Measurements from ENCODE around the gene CNTNAP2.

The CNTNAP2 gene

GRCh38 chr7:146656988-146657387 is 540.4 kb downstream of the CNTNAP2 start:
- TF ChIP-seq CTCF (IDR thresholded peaks at IDR 0.05; ENCODE audit: low read depth, low read length) = peak; percentile 26
- Histone ChIP-seq H3K4me1 (0 out of 2 replicates have a peak, but pooled peaks cover 2% of the 10 kb centered on the region), H3K4me3 (ENCODE audit: low read depth, low read length) (no peak overlapping the region), H3K9me3 (no peaks in the 10 kb centered on the region), H3K36me3 (no peaks in the 10 kb centered on the region), H3K27me3 (0 out of 2 replicates have a peak, but pooled peaks cover 2% of the 10 kb centered on the region)
- DNase-seq = no peak

GRCh38 chr7:146658604-146659003 is 542.0 kb downstream of the CNTNAP2 start:
- TF ChIP-seq CTCF (IDR thresholded peaks at IDR 0.05; ENCODE audit: low read depth, low read length) = no peak
- H3K4me3 ChIP-seq (ENCODE audit: low read depth, low read length) = no peak overlapping the region
- H3K9me3 ChIP-seq = no peaks in the 10 kb centered on the region
- 0 out of 2 replicates have a peak, but pooled peaks cover 2% of the 10 kb centered on the region for H3K27me3 ChIP-seq
- no peak for DNase-seq
- H3K36me3 ChIP-seq = no peaks in the 10 kb centered on the region
- 0 out of 2 replicates have a peak, but pooled peaks cover 2% of the 10 kb centered on the region for H3K4me1 ChIP-seq

GRCh38 chr7:146659732-146660131 is 543.1 kb downstream of the CNTNAP2 start:
- no peak for DNase-seq
- Histone ChIP-seq H3K4me1 (0 out of 2 replicates have a peak, but pooled peaks cover 2% of the 10 kb centered on the region), H3K27me3 (0 out of 2 replicates have a peak, but pooled peaks cover 2% of the 10 kb centered on the region), H3K36me3 (no peaks in the 10 kb centered on the region), H3K9me3 (no peaks in the 10 kb centered on the region), H3K4me3 (ENCODE audit: low read depth, low read length) (no peak overlapping the region)
- no peak for TF ChIP-seq CTCF (IDR thresholded peaks at IDR 0.05; ENCODE audit: low read depth, low read length)

- DNase-seq = peak; percentile 60
- H3K9me3 ChIP-seq = no peaks in the 10 kb centered on the region
- H3K27me3 ChIP-seq = 0 out of 2 replicates have a peak, but pooled peaks cover 2% of the 10 kb centered on the region
- H3K4me3 ChIP-seq (ENCODE audit: low read depth, low read length) = no peak overlapping the region
- 0 out of 2 replicates have a peak, but pooled peaks cover 2% of the 10 kb centered on the region for H3K4me1 ChIP-seq
- no peak for TF ChIP-seq CTCF (IDR thresholded peaks at IDR 0.05; ENCODE audit: low read depth, low read length)
- no peaks in the 10 kb centered on the region for H3K36me3 ChIP-seq
These were observed 544.2 kb downstream of the CNTNAP2 start for GRCh38 chr7:146660839-146661238.

- Histone ChIP-seq H3K36me3 (no peaks in the 10 kb centered on the region), H3K4me3 (ENCODE audit: low read depth, low read length) (no peak overlapping the region), H3K4me1 (0 out of 2 replicates have a peak, but pooled peaks cover 2% of the 10 kb centered on the region), H3K9me3 (no peaks in the 10 kb centered on the region), H3K27me3 (0 out of 2 replicates have a peak, but pooled peaks cover 2% of the 10 kb centered on the region)
- TF ChIP-seq CTCF (IDR thresholded peaks at IDR 0.05; ENCODE audit: low read depth, low read length) = no peak
- no peak for DNase-seq
These were observed 544.8 kb downstream of the CNTNAP2 start for GRCh38 chr7:146661435-146661834.

- TF ChIP-seq CTCF (IDR thresholded peaks at IDR 0.05; ENCODE audit: low read depth, low read length) = no peak
- peak; percentile 4 for DNase-seq
- Histone ChIP-seq H3K9me3 (no peaks in the 10 kb centered on the region), H3K36me3 (no peaks in the 10 kb centered on the region), H3K27me3 (0 out of 2 replicates have a peak, but pooled peaks cover 2% of the 10 kb centered on the region), H3K4me3 (ENCODE audit: low read depth, low read length) (0 out of 2 replicates have a peak overlapping the region, but pooled peaks have one; percentile 4), H3K4me1 (0 out of 2 replicates have a peak, but pooled peaks cover 2% of the 10 kb centered on the region)
These were observed 545.3 kb downstream of the CNTNAP2 start for GRCh38 chr7:146661929-146662328.
